GM18526 (cell line): ENCODE measurements around the gene DCXR.
A peak's percentile ranks its signal among the peaks of the same experiment; 100 is the strongest.

Experiments
- POLR2A ChIP-seq: IDR thresholded peaks from 3 replicates; pipeline ENCODE4 v1.6.1; 2011; ENCODE audit not compliant: insufficient read length; ENCODE audit errors: extremely low read depth

DCXR gene

DNA sequence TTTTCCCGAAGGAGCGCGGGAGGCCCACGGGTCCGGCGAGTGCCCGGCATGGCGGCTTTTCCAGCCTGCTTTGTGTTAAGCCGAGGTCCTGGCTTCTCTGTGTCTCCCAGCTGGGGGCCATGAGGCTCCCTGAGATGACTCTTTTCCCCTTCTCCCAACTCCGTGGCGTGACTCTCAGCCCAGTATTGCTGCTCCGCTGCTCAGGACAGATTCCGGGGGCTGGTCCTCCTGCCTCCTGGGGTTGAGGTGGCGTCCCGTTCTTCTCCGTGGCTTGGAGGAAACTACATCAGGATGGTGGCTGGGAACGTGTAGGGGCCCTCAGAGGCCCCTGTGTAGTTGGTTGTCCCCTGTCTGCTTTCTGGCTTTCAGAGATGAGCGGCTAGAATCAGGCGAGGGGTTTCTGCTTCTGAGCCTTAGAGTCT is 15.2 kb upstream of the DCXR start:
- TF ChIP-seq POLR2A: no peak

DNA sequence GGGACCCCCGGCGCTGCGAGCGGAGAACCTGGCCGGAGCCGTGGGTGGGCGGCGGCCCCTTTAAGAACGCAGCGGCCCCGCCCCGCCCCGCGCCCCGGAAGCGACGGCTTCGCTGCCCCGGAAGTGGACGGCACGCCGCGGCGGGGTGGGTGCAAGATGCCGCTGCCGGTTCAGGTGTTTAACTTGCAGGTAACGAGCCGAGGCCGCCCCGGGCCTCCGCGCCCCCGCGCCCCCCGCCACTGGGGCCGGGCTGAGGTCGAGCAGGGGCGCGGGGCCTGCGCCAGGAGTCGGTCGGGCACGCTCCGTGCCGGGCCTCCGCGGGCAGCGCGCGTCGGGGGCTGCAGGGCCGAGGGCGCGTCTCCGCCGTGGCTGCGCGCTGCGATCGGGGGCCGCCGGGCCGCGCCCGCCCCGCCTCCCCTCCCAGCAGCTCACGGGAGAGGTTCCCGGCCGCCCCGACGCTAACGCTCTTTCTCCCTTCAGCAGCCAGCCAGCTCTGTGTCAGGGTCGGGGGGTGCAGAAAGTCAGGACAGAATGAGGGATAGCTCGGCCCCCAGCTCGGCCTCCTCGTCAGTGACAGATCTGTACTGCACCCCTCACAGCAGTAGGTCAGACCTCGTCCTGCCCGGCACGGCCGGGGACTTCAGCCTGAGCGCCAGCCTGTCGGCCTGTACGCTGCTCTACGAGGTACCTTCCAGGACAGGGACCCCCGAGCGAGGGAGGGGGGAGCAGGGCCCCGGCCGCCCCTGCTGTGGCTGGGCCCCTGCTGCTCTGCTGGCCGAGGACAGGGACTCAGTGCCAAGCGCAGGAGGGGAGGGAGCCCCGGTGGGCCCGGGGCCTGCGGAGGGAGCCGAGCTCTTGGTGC is 14.5 kb upstream of the DCXR start, which contains the start of the genes GPS1 and RFNG:
Gene GPS1, plus strand, starts transcription at position 123 of the 862 bp plus-strand sequence. Its CDS starts 34 bp downstream, at position 157.
Gene RFNG, minus strand, starts transcription at position 36 of the 862 bp plus-strand sequence. CDS start 45 bp downstream, outside the sequence.
- TF ChIP-seq POLR2A: peak; percentile 59

DNA sequence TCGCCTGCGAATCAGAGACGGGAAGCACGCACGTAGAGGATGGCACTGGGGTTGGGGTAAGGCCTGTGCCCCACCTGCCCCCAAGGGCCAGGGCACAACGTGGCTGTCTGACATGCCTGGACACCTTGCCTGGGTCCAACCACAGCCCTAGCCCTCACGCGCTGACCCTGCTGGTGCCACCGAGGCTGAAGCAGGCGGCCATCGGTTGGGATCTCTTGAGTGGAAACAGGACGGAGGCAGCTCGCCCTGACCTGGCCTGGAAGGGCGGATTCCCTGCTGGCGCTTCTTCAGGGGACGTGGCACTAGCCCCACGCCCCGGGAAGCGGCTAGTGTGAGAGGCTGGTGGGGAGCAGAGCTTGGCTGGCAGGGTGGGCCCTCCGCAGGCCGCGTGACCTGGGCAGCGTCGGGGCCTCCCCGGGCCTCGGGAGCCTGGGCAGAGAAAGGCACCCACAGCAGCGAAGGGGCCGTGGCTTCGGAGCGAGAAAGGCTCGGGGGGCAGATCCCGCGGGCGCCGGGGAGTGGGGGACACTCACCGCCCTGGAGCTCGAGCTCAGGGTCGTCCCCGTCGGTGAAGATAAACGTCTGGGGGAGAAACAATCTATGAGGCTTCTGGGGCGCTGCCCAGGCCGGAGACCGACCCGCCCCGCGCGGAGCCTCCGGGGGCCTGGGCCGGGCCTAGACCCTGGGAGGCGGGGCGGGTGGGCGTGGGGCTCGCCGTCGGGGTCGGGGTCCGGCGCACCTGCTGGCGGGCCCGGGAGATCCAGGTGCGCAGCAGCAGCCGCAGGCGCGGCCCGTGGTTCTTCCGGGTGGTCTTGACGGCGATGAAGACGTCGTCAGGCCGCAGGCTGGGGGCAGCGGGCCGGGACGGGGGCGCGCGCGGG is 13.5 kb upstream of the DCXR start:
- TF ChIP-seq POLR2A: no peak

DNA sequence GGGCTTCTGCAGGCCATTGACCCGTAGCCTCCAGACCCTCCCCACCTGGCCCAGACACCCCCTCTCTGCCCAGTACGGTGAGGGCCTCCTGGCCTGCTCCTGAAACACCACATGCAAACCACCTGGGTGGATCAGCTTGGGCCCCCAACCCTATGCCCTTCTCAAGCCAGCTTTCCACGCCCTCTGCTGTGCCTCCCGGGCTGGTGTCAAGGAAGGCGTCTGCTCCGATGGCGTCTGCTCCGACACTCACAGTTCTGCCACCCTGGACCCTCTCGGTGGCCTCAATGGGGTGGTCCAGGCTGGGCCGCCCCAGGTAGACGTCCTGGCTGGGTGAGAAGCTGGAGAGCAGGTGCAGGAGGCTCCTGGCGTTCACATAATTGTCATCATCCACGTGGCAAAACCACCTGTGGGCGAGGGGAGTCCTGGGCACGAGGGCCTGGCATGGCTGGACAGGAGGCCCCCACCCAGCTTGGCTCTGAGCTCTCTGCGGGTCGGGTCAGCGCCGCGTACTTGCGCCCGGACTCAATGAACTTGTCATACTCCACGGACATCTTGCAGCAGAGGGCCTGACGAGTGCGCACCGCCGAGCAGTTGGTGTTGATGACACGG is 12.8 kb upstream of the DCXR start:
- no peak for TF ChIP-seq POLR2A

DNA sequence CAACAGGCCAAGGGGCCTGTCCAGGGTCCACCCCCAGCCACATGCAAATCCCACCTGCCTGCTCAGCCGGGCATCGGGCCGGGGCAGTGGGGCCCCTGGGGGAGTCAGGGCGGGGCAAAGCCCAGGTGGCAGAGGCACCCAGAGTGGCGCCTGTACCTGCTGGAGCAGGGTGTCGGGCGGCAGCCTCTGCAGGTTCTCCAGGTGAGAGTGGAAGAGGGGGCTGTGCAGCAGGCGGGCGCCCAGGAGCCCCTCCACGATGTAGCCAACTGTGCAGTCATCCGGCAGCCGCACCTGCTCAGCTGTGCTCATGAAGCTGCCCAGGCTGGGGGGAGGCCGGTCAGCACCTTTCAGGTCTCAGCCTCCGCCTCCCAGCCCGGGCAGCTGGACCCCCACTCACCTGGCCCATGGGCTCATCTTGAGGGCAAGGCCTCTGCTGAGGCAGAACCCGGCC is 12.0 kb upstream of the DCXR start:
- no peak for TF ChIP-seq POLR2A

DNA sequence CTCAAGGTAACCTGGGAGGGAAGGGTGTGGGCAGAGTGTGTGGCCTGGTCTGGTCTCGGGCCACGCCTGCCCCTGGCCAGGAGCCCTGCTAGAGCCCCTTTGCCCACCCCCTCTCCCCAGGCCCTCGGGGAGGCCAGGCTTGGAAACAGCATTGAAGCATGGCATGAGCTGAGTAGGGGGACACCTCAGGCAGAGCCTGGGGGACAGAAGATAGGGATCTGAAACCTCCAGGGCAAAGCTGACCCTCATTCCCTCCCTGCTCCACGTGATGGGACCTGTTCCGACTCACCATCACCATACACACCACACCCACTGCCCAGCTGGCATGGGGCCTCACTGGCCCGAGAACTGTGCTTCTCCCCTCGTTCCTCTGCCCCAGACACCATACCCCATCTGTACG is 11.6 kb upstream of the DCXR start:
- no peak for TF ChIP-seq POLR2A

DNA sequence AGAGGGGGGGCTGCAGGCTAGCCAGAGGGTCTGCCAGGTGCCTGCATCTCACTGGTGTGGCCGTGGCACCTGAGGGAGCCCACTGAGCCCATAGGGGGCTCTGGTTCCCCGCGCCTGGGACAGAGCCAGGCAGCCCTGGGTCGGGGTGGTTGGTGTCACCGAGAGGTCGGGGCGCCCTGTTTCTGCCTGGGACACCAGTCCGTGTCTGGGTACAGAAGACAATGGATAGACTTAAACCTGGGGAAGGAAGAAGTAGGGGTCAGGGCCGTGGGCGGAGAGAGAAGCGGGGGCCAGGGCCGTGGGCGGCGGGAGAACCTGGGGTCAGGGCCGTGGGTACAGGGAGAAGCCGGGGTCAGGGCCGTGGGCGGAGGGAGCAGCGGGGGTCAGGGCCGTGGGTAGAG is 11.1 kb upstream of the DCXR start:
- TF ChIP-seq POLR2A: no peak

DNA sequence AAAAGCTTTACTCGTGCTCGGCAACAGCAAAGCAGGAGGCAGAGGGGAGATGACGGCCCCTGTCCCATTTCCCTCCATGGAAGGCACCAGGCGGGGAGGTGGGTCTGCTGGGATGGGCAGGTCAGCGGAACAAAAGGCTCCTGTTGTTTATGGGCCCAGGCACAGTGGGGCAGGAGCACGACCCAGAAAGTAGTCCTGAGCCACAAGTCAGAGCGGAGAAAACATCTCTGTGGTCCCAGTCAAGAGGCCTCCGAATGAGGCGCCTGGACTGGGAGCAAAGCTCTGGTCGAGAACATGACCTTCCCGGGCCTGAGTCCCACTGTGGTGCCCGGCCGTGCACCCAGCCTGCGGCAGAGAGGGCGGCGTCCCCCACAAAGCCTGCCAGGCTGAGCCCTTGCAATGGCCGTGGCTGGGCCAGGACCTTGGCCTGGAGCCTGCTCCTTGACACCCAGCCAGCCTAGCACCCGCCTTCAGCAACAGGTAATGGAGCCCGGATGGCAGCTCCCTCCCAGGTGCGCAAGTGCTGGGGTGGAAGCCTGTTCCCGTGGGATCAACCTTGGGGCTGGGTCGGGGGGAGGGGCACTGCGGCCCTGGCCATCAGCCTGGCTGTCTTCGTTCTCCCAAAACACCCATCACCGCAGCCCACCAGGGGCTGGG is 10.5 kb upstream of the DCXR start:
- TF ChIP-seq POLR2A: no peak

DNA sequence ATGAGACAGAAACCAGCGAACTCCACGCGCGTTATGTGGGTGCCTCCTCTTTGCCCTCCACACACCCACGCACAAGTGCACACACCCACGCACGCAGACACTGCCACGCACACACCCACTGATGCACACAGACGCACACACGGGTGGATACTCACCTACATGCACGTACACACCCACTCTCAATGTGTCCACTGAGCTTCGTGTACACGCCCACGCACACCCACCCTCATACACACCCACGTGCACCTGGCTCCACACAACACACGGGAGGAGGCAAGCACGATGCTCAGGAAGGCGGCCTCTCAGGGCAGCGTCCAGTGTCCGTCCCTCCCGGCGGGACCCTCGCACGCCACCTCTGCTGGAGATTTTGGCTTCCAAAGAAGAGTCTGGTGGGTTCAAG is 9.9 kb upstream of the DCXR start:
- no peak for TF ChIP-seq POLR2A

DNA sequence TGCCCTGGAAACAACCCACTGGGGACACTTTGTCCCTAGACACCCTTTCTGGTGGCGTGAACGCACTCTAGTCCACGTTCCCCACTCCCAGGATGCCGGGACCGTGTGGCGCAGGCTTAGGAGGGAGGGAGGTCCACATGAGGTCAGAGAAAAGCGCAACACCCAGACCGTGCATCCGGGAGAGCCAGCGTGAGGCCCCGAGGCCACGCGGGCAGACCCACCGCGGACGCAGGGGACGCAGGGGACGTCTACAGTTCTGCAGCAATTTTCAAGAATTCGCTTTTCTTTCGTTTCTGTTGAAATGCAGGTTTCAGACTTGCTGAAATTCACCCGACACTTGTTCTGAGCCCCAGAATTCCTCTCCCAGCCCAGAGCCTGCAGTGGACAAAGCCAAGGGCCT is 9.4 kb upstream of the DCXR start:
- TF ChIP-seq POLR2A: no peak

DNA sequence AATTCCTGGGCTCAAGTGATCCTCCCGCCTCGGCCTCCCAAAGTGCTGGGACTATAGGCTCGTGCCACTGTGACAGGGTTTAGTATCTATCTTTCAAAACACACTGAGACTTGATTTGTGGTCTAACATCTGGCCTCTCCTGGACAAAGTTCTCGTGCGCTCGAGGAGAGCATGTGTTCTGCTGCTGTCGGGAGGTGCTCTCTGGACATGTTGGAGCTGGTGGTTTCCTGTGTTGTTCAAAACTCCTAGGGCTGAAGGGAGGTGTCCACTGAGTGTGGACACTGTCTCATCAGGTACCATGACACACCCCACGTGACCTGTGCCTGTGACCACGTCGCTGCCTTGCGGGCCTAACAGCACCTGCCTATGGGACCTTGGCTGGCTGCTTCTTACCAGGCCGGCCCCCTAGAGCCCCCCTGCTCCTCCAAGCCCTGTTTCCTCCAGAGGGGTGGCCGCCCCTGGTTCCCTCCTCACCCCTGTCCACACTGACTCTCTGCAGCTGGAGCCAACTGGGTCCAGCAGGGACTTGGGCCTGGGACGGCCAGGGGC is 8.5 kb upstream of the DCXR start:
- no peak for TF ChIP-seq POLR2A

DNA sequence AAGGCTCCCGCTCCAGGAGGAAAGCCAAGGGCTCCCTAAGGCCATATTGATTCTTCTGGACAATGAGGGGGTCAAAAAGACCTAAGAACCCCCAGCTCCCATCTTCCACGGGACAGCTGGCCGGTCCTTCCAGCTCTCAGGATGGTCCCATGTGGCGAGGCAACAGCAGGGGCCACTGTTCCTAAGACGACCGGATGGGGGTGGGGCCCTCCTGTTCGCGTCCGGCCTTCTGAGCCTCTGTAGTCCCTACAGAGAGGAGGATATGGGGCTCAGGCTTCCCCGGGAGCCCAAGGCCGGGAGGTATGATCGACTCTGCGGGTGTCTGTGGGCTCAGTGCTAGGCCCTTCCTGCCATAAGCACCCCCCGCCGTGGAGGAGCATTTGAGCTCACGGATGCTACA is 6.0 kb upstream of the DCXR start:
- no peak for TF ChIP-seq POLR2A

DNA sequence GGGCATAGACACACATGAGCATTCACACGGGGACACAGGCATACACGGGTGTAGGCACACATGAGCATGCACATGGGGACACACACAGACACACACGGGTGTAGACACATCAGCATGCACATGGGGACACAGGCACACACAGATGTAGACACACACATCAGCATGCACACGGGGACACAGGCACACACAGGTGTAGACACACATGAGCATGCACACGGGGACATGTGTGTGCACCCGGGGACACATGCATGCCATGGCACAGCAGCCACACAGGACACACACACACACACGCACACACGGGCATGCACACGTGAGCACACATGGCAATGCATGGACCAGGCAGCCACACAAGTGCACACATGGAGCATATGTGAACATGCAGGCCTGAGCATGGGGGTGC is 5.2 kb upstream of the DCXR start:
- TF ChIP-seq POLR2A: no peak

DNA sequence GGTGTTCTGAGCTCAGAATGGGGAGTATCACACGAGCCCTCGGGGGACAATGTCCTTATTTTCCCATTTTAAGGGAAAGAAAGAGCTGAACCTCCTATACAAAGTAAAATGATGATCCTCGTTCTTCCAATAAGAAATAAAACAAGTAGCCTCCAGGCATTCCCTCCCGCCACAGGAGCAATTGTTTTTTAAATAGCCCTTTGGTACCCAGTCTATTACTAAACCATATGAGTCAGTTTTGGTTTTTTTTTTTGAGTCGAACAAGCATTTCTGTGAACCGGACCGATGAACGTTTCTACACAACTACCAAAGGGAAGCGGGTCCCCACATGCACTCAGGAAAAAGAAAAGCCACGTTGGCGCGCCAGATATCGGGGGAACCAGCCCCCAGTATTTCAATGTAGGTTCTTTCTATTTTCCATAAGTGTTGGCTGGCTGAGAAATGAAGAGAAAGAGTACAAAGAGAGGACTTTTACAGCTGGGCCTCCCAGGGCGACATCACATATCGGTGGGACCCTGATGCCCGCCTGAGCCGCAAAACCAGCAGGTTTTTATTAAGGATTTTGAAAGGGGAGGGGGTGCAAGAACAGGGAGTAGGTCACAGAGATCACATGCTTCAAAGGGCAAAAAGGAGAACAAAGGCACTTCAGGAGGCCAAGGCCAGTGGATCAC is 3.8 kb upstream of the DCXR start:
- TF ChIP-seq POLR2A: no peak
